ENCODE data around the gene CFAP54. TPM values are rescaled to one million over a fixed set of nuclear protein-coding genes. Genes with fewer than 3 reads are reported as not detected.

Gene CFAP54
- total RNA-seq, 6 experiments from 2014 or later, result 0.09 to 0.34 (median 0.13) TPM

DNA sequence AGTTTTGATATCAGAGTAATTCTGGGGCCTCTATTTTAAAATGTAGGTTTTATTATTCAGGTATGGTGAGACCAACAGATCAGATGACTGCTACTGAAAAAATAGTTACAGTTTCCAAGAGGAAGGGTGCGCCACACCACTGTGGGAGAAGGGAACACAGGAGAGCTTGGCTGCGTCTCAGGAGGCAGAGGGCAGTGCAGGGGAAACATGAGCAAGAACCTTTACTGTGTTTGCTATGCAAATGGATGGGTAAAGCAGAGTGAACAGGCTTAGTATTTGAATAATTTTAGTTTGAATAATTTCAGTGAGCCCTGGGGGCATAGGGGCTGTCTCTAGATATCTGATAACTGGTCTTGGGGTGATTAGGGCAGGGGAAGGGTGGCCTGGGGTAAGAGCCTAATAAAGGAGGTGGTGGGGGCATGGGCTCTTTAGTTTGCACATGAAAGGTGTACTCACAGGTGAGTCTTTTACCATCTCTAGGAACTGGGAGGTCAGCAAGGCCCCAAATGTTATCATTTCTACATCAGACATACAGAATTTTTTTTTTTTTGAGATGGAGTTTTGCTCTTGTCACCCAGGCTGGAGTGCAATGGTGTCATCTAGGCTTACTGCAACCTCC lies 220.9 kb downstream of the CFAP54 start:
- Histone ChIP-seq H3K36me3 (no peaks in the 10 kb centered on the region), H3K27me3 (no peaks in the 10 kb centered on the region), H3K4me1 (no peaks in the 10 kb centered on the region), H3K9me3 (no peaks in the 10 kb centered on the region), H3K4me3 (no peak overlapping the region), H3K27ac (no peak overlapping the region)
- no peak for DNase-seq
- 68% methylated on average over 2 of the region's 2 CpGs for WGBS (ENCODE audit: insufficient coverage, low coverage, low lambda C conversion rate, missing lambda C conversion rate)
- intact Hi-C loops (cut with DNase I), result no loop called here
- no peak for ATAC-seq
- TF ChIP-seq POLR2A (IDR thresholded peaks at IDR 0.05), result no peak
- TF ChIP-seq, protein P1, sequence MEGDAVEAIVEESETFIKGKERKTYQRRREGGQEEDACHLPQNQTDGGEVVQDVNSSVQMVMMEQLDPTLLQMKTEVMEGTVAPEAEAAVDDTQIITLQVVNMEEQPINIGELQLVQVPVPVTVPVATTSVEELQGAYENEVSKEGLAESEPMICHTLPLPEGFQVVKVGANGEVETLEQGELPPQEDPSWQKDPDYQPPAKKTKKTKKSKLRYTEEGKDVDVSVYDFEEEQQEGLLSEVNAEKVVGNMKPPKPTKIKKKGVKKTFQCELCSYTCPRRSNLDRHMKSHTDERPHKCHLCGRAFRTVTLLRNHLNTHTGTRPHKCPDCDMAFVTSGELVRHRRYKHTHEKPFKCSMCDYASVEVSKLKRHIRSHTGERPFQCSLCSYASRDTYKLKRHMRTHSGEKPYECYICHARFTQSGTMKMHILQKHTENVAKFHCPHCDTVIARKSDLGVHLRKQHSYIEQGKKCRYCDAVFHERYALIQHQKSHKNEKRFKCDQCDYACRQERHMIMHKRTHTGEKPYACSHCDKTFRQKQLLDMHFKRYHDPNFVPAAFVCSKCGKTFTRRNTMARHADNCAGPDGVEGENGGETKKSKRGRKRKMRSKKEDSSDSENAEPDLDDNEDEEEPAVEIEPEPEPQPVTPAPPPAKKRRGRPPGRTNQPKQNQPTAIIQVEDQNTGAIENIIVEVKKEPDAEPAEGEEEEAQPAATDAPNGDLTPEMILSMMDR (IDR thresholded peaks at IDR 0.05), result no peak

DNA sequence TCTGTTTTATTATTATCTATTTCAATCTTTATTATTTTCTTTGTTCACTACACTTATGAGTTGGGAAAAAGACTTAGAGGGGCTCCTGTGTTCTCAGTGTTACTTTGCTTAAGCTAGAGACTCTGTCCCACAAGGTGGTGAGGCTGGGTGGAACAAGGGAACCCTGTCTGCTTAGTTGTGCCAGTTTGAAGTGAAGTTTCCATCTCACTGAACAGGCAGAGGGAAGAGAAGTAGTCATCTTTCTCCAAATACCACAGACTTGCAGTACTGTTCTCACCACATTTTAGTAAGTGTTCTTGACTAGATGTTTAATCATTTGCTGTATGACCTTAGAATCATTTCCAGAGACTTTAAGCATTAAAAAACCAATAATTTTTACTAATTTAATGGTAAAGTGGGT lies 222.0 kb downstream of the CFAP54 start:
- DNase-seq (no peak), ATAC-seq (no peak)
- no peak overlapping the region for H3K27ac ChIP-seq
- no peaks in the 10 kb centered on the region for H3K36me3 ChIP-seq
- H3K4me1 ChIP-seq, result no peaks in the 10 kb centered on the region
- TF ChIP-seq, protein P1 (IDR thresholded peaks at IDR 0.05), result no peak
- TF ChIP-seq POLR2A (IDR thresholded peaks at IDR 0.05), result no peak
- intact Hi-C loops (cut with DNase I), result no loop called here
- no peaks in the 10 kb centered on the region for H3K9me3 ChIP-seq
- H3K27me3 ChIP-seq, result no peaks in the 10 kb centered on the region
- no peak overlapping the region for H3K4me3 ChIP-seq

DNA sequence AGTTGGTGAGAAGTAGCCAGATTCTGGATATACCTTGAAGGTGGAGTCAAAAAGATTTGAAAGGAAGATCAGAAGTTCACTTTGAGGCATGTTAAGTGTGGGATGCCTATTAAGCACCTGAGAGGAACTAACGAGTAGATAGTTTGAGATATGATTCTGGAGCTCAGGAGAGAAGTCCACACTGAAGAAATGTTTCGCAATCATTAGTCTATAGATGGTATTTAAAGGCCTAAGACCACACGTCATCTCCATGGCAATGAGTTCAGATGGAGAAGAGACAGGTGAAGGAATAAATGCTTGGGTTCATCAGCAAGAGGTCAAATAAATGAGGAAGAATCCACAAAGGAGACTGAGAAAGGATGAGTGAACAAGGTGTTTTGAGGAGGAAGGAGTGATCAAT lies 224.8 kb downstream of the CFAP54 start:
- no peaks in the 10 kb centered on the region for H3K4me1 ChIP-seq
- ATAC-seq (no peak), DNase-seq (no peak)
- H3K27ac ChIP-seq, result no peak overlapping the region
- WGBS (ENCODE audit: insufficient coverage, low coverage, low lambda C conversion rate, missing lambda C conversion rate), result 42% methylated on average over 3 of the region's 3 CpGs
- H3K27me3 ChIP-seq, result no peaks in the 10 kb centered on the region
- no peaks in the 10 kb centered on the region for H3K9me3 ChIP-seq
- H3K36me3 ChIP-seq, result no peaks in the 10 kb centered on the region
- H3K4me3 ChIP-seq, result no peak overlapping the region
- TF ChIP-seq POLR2A (IDR thresholded peaks at IDR 0.05), result no peak
- TF ChIP-seq, protein P1 (IDR thresholded peaks at IDR 0.05), result no peak
- intact Hi-C loops (cut with DNase I), result no loop called here

DNA sequence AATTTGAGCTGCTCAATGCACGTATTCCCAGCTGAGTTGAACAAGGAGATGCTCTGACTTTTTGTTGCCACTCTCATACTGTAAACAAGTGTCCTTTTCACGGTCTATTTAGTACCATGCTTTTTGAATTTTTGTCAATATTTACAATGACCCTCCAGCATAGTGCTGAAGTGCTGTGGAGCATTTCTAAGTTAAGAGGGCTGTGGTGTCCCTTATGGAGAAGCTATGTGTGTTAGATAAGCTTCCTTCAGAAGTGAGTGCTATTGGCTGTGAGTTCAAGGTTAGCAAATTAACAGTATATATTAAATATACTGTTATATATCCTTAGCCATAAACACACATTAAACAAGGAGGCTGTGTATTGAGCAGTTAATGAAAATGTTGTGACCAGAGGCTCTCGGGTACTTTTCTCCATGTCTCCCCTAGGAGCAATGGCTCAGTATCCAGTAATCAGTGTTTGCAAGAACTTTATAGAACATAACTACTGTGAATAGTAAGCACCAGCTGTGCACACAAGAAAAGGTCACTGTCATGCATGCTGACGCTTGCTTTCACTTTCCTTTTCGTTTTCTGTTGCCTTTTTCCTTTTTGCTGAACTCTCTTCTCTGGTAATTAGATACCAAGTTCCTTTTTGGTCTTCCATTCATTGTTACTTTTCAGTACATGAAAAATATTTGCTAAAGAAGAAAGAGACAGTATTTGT lies 230.4 kb downstream of the CFAP54 start:
- Histone ChIP-seq H3K27me3 (no peaks in the 10 kb centered on the region), H3K4me1 (peaks cover 0 to 4% (median 0%) of the 10 kb centered on the region in 4 donors), H3K9me3 (no peaks in the 10 kb centered on the region), H3K4me3 (peak overlapping the region; percentile 48 to 54 (median 48)), H3K27ac (peak overlapping the region; percentile 45 to 66 (median 57)), H3K36me3 (no peaks in the 10 kb centered on the region)
- TF ChIP-seq, protein P1 (IDR thresholded peaks at IDR 0.05), result no peak
- no peak for TF ChIP-seq POLR2A (IDR thresholded peaks at IDR 0.05)
- 26% methylated on average over 5 of the region's 5 CpGs for WGBS (ENCODE audit: insufficient coverage, low coverage, low lambda C conversion rate, missing lambda C conversion rate)
- peak; percentile 82 to 95 (median 90) for ATAC-seq
- intact Hi-C loops (cut with DNase I), result no loop called here
- no peak for DNase-seq
